ENCODE measurements around the gene ALMS1.

DNA sequence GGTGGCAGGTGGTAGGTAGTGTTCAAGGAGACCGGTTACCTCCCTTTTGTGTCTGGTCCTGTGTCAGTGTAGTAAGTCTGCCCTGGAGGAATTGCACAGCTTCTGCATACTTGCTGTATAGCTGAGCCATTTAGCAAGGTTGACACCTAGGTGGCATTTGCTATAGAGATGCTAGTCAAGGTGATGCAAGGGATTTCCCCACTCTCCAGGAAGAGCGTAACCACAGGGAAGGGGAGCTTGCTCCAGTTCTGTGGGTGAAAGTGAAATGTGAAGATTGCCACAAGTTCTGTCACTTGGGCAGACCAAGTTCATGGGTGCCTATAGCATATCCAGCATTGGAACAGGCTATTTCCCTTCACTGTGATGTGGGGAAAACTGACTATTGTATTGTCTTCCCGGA lies 228.5 kb downstream of the ALMS1 start:
- no peak for TF ChIP-seq ZNF274 (IDR thresholded peaks at IDR 0.05; ENCODE audit: borderline replicate concordance, extremely low read depth, low read length)
- TF ChIP-seq, protein P1, sequence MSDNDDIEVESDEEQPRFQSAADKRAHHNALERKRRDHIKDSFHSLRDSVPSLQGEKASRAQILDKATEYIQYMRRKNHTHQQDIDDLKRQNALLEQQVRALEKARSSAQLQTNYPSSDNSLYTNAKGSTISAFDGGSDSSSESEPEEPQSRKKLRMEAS (IDR thresholded peaks at IDR 0.05) = no peak
- TF ChIP-seq GTF2F1 (IDR thresholded peaks at IDR 0.05; ENCODE audit: borderline replicate concordance, low read depth, low read length) = no peak
- TF ChIP-seq, protein P2, sequence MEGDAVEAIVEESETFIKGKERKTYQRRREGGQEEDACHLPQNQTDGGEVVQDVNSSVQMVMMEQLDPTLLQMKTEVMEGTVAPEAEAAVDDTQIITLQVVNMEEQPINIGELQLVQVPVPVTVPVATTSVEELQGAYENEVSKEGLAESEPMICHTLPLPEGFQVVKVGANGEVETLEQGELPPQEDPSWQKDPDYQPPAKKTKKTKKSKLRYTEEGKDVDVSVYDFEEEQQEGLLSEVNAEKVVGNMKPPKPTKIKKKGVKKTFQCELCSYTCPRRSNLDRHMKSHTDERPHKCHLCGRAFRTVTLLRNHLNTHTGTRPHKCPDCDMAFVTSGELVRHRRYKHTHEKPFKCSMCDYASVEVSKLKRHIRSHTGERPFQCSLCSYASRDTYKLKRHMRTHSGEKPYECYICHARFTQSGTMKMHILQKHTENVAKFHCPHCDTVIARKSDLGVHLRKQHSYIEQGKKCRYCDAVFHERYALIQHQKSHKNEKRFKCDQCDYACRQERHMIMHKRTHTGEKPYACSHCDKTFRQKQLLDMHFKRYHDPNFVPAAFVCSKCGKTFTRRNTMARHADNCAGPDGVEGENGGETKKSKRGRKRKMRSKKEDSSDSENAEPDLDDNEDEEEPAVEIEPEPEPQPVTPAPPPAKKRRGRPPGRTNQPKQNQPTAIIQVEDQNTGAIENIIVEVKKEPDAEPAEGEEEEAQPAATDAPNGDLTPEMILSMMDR (IDR thresholded peaks at IDR 0.05; ENCODE audit: control extremely low read depth in 1 of 3, insufficient read depth in 1 of 3, low read depth in 1 of 3, low read length in 3 of 3) = no peak
- TF ChIP-seq POLR2AphosphoS5 (IDR thresholded peaks at IDR 0.05; ENCODE audit: low read depth, low read length) = no peak
- TF ChIP-seq POLR2A (IDR thresholded peaks at IDR 0.05; ENCODE audit: control extremely low read depth in 1 of 2, low read depth in 2 of 2, low read length in 2 of 2) = no peak
- TF ChIP-seq CHD2 (IDR thresholded peaks at IDR 0.05; ENCODE audit: low read length) = no peak
- TF ChIP-seq EGR1 (IDR thresholded peaks at IDR 0.05; ENCODE audit: borderline replicate concordance, low read depth, low read length) = no peak
- no peak for TF ChIP-seq NANOG (IDR thresholded peaks at IDR 0.05; ENCODE audit: insufficient read depth, low read depth, low read length, poor library complexity, severe bottlenecking)
